H1 (cell line): ENCODE measurements around the gene RNF126. TPM values are rescaled to one million over a fixed set of nuclear protein-coding genes. Genes with fewer than 3 reads are reported as not detected.

ENCODE experiments used
- CTCF ChIA-PET: fragments of 300-600 bp; sonication (Branson Sonifier 250); formaldehyde crosslinking; loops from one replicate; lab custom pipeline; 2021; ENCODE audit not compliant: partially characterized antibody; lab: Charles Lee
- POLR2A ChIA-PET: fragments of 300-600 bp; sonication (Branson Sonifier 250); formaldehyde crosslinking; loops from one replicate; lab custom pipeline; 2021; ENCODE audit warnings: inconsistent platforms; ENCODE audit not compliant: partially characterized antibody; lab: Charles Lee
- DNase-seq, 2 experiments: peaks; one replicate each; pipeline versions ENCODE4 v3.0.0 to v3.0.0-alpha.2; 2010 to 2022; ENCODE audit warnings: low spot score in 2 of 2, low read depth in 1 of 2, mixed read lengths in 1 of 2
- FAIRE-seq: peaks from 2 replicates; lab custom pipeline; 2011; peaks lifted over from hg19 to GRCh38; lab: Jason Lieb, UNC
- H2AFZ ChIP-seq: 2 replicates; pipeline ENCODE4 v1.8.1; 2012; ENCODE audit warnings: low read length, inconsistent platforms
- H2AK5ac ChIP-seq: 2 replicates; pipeline ENCODE4 v1.6.1; 2013; ENCODE audit warnings: low read depth, low read length
- H2BK120ac ChIP-seq: replicated peaks from 2 replicates; pipeline ENCODE3; 2013; ENCODE audit warnings: low read depth, low read length, inconsistent platforms
- H2BK12ac ChIP-seq: 2 replicates; pipeline ENCODE4 v1.6.1; 2013; ENCODE audit warnings: low read depth, low read length
- H2BK15ac ChIP-seq: 2 replicates; pipeline ENCODE4 v1.6.1; 2013; ENCODE audit warnings: low read length
- H2BK20ac ChIP-seq: 2 replicates; pipeline ENCODE4 v1.6.1; 2013; ENCODE audit warnings: low read length
- H2BK5ac ChIP-seq: 2 replicates; pipeline ENCODE4 v1.6.1; 2013; ENCODE audit warnings: low read depth, low read length
- H3K14ac ChIP-seq: 2 replicates; pipeline ENCODE4 v1.6.1; 2013; ENCODE audit warnings: inconsistent platforms; ENCODE audit not compliant: insufficient read length
- H3K18ac ChIP-seq: 2 replicates; pipeline ENCODE4 v1.6.1; 2013; ENCODE audit warnings: low read length; ENCODE audit errors: extremely low read depth
- H3K23ac ChIP-seq: 2 replicates; pipeline ENCODE4 v1.6.1; 2013; ENCODE audit warnings: inconsistent platforms; ENCODE audit not compliant: insufficient read length
- H3K23me2 ChIP-seq: 2 replicates; pipeline ENCODE4 v1.6.1; 2013; ENCODE audit warnings: low read depth, low read length
- H3K27ac ChIP-seq: 2 replicates; pipeline ENCODE4 v1.6.1; 2011; ENCODE audit warnings: low read depth, low read length, inconsistent platforms
- H3K27me3 ChIP-seq, 4 experiments: replicated peaks in 1 of 4; 1 replicate in 1 of 4; 2 replicates in 3 of 4; pipeline versions ENCODE4 v1.6.1 to v1.8.1; 2011 to 2013; ENCODE audit warnings: low read length in 3 of 4, mild to moderate bottlenecking in 3 of 4, inconsistent platforms in 2 of 4, mixed read lengths in 2 of 4, moderate library complexity in 1 of 4; ENCODE audit not compliant: control insufficient read depth in 3 of 4, insufficient read depth in 3 of 4; ENCODE audit errors: extremely low read depth in 1 of 4
- H3K36me3 ChIP-seq, 4 experiments: 2 replicates each; pipeline versions ENCODE4 v1.6.1 to v1.8.1; 2011 to 2013; ENCODE audit warnings: mild to moderate bottlenecking in 4 of 4, low read length in 3 of 4, moderate library complexity in 2 of 4, control low read depth in 1 of 4, inconsistent platforms in 1 of 4; ENCODE audit not compliant: insufficient read depth in 4 of 4, control insufficient read depth in 2 of 4
- H3K4ac ChIP-seq: replicated peaks from 2 replicates; pipeline ENCODE3; 2013; ENCODE audit warnings: low read length, low read depth, mixed read lengths, inconsistent platforms; ENCODE audit not compliant: insufficient read length
- H3K4me1 ChIP-seq, 4 experiments: replicated peaks in 1 of 4; 1 replicate in 1 of 4; 2 replicates in 3 of 4; pipeline versions ENCODE4 v1.6.1 to v1.8.1; 2011 to 2013; ENCODE audit warnings: low read length in 3 of 4, inconsistent platforms in 2 of 4, mixed read lengths in 1 of 4; ENCODE audit not compliant: insufficient read depth in 4 of 4, control insufficient read depth in 3 of 4
- H3K4me2 ChIP-seq, 2 experiments: 2 replicates each; pipeline versions ENCODE4 v1.6.1 to v1.8.1; 2011 to 2013; ENCODE audit warnings: low read depth in 2 of 2, low read length in 2 of 2, control low read depth in 1 of 2, inconsistent platforms in 1 of 2, mild to moderate bottlenecking in 1 of 2; ENCODE audit not compliant: insufficient read depth in 1 of 2
- H3K4me3 ChIP-seq, 4 experiments: fragments of 200-600, 300-600 bp in 1 of 4; sonication (generic), shearing (Covaris generic), sonication (Bioruptor Twin) in 1 of 4; 2 replicates each; pipeline versions ENCODE4 v1.5.1 to v1.8.1; 2011 to 2016; ENCODE audit warnings: low read length in 4 of 4, low read depth in 3 of 4, control low read depth in 2 of 4, inconsistent platforms in 2 of 4, mild to moderate bottlenecking in 2 of 4, mixed read lengths in 1 of 4, moderate library complexity in 1 of 4; ENCODE audit not compliant: insufficient read depth in 2 of 4; ENCODE audit errors: extremely low read depth in 1 of 4
- H3K56ac ChIP-seq: replicated peaks from 2 replicates; pipeline ENCODE3; 2013; ENCODE audit warnings: low read depth, mild to moderate bottlenecking, mixed read lengths, low read length, inconsistent platforms; ENCODE audit not compliant: insufficient read length
- H3K79me1 ChIP-seq: 2 replicates; pipeline ENCODE4 v1.6.1; 2013; ENCODE audit warnings: low read depth, low read length, control low read depth
- H3K79me2 ChIP-seq, 2 experiments: 2 replicates each; pipeline versions ENCODE4 v1.6.1 to v1.8.1; 2012 to 2013; ENCODE audit warnings: low read length in 2 of 2, mild to moderate bottlenecking in 2 of 2, inconsistent platforms in 1 of 2; ENCODE audit not compliant: insufficient read depth in 2 of 2, control insufficient read depth in 1 of 2
- H3K9ac ChIP-seq, 4 experiments: replicated peaks in 1 of 4; 1 replicate in 1 of 4; 2 replicates in 3 of 4; pipeline versions ENCODE4 v1.6.1 to v1.8.1; 2011 to 2013; ENCODE audit warnings: low read depth in 3 of 4, low read length in 3 of 4, control low read depth in 2 of 4, mild to moderate bottlenecking in 2 of 4, moderate library complexity in 2 of 4, inconsistent platforms in 1 of 4; ENCODE audit errors: extremely low read depth in 1 of 4
- H3K9me3 ChIP-seq, 2 experiments: 2 replicates each; pipeline versions ENCODE4 v1.6.1 to v1.8.1; 2012 to 2013; ENCODE audit warnings: mild to moderate bottlenecking in 2 of 2, moderate library complexity in 2 of 2, control low read depth in 1 of 2, inconsistent platforms in 1 of 2, low read depth in 1 of 2, low read length in 1 of 2, mixed read lengths in 1 of 2; ENCODE audit not compliant: insufficient read depth in 2 of 2
- H4K20me1 ChIP-seq, 2 experiments: replicated peaks in 1 of 2; 2 replicates each; pipeline versions ENCODE3 to v1.8.1; 2011 to 2013; ENCODE audit warnings: inconsistent platforms in 2 of 2, low read length in 2 of 2, mild to moderate bottlenecking in 1 of 2; ENCODE audit not compliant: insufficient read depth in 2 of 2, control insufficient read depth in 1 of 2
- H4K5ac ChIP-seq: 2 replicates; pipeline ENCODE4 v1.6.1; 2013; ENCODE audit warnings: low read length, low read depth, mixed read lengths, inconsistent platforms; ENCODE audit not compliant: insufficient read length
- H4K8ac ChIP-seq: 2 replicates; pipeline ENCODE4 v1.8.0; 2013; ENCODE audit warnings: mild to moderate bottlenecking, moderate library complexity, low read length, inconsistent platforms; ENCODE audit not compliant: insufficient read depth; ENCODE audit errors: extremely low read depth
- H4K91ac ChIP-seq: replicated peaks from 2 replicates; pipeline ENCODE3; 2013; ENCODE audit warnings: low read length, mixed read lengths, inconsistent platforms; ENCODE audit not compliant: insufficient read length
- CBX5 ChIP-seq: fragments of 300-800, 300-1000 bp; sonication (generic); IDR thresholded peaks from 2 replicates; pipeline ENCODE4 v1.7.1; 2016; ENCODE audit warnings: antibody characterized with exemption, low read length, low read depth
- CBX8 ChIP-seq: fragments of 300-800, 300-1000 bp; sonication (generic); IDR thresholded peaks from 2 replicates; pipeline ENCODE4 v1.7.1; 2016; ENCODE audit warnings: low read depth, low read length, borderline replicate concordance
- EP300 ChIP-seq, 2 experiments: IDR thresholded peaks; 1 replicate in 1 of 2; 2 replicates in 1 of 2; pipeline ENCODE4 v1.6.1; 2011 to 2012; ENCODE audit warnings: low read depth in 2 of 2, low read length in 2 of 2, mild to moderate bottlenecking in 2 of 2, borderline replicate concordance in 1 of 2, inconsistent platforms in 1 of 2, moderate library complexity in 1 of 2
- GABPA ChIP-seq: IDR thresholded peaks from 2 replicates; pipeline ENCODE4 v1.6.1; 2011; ENCODE audit warnings: mild to moderate bottlenecking, low read length, moderate library complexity, borderline replicate concordance; ENCODE audit not compliant: insufficient read depth
- KDM4A ChIP-seq: IDR thresholded peaks from one replicate; pipeline ENCODE4 v1.7.1; 2012; ENCODE audit warnings: low read depth, mild to moderate bottlenecking, moderate library complexity, low read length, inconsistent platforms; ENCODE audit not compliant: severe bottlenecking
- PHF8 ChIP-seq: fragments of 200-600 bp; sonication (generic); conservative IDR thresholded peaks from 2 replicates; pipeline ENCODE4 v1.7.1; 2012; ENCODE audit warnings: low read depth, mild to moderate bottlenecking, inconsistent platforms, low read length, moderate library complexity
- RAD21 ChIP-seq, 2 experiments: IDR thresholded peaks in 1 of 2; conservative IDR thresholded peaks in 1 of 2; 2 replicates each; pipeline ENCODE4 v1.6.1; 2011; ENCODE audit warnings: low read depth in 2 of 2, low read length in 2 of 2, improper control_type of control experiment in 1 of 2, inconsistent platforms in 1 of 2, mild to moderate bottlenecking in 1 of 2, moderate library complexity in 1 of 2
- SIN3A ChIP-seq, 2 experiments: IDR thresholded peaks in 1 of 2; conservative IDR thresholded peaks in 1 of 2; 2 replicates each; pipeline ENCODE4 v1.6.1; 2011 to 2012; ENCODE audit warnings: low read length in 2 of 2, improper control_type of control experiment in 1 of 2, low read depth in 1 of 2, mild to moderate bottlenecking in 1 of 2
- SP4 ChIP-seq: IDR thresholded peaks from 2 replicates; pipeline ENCODE4 v1.6.1; 2012; ENCODE audit warnings: low read length, inconsistent platforms
- SRF ChIP-seq: IDR thresholded peaks from 2 replicates; pipeline ENCODE4 v1.6.1; 2011; ENCODE audit warnings: mild to moderate bottlenecking, low read depth, low read length, moderate library complexity
- TAF1 ChIP-seq: IDR thresholded peaks from 2 replicates; pipeline ENCODE4 v1.6.1; 2011; ENCODE audit warnings: mild to moderate bottlenecking, low read depth, low read length
- WGBS, 2 experiments: shearing (Covaris generic) in 1 of 2; methylation state at CpG; one replicate each; pipeline versions ENCODE4 v1.1.6 to v1.1.7; 2013 to 2015; ENCODE audit warnings: low lambda C conversion rate in 2 of 2, mixed read lengths in 2 of 2, inconsistent platforms in 1 of 2, low coverage in 1 of 2, missing lambda C conversion rate in 1 of 2; ENCODE audit not compliant: insufficient replicate concordance in 2 of 2, insufficient coverage in 1 of 2, insufficient read length in 1 of 2; ENCODE audit errors: extremely low coverage in 1 of 2, missing lambda C conversion rate in 1 of 2; 5-methylcytosine and 5-hydroxymethylcytosine counted together
- polyA plus RNA-seq, 7 experiments: library from polyadenylated mRNA; depleted of rRNA in 3 of 7; stranded (reverse) in 5 of 7; unstranded in 2 of 7; fragments of >200 nt in 5 of 7; fragments of 200-250 nt in 2 of 7; gene quantifications; 1 replicate in 5 of 7; 2 replicates in 1 of 7; 4 replicates in 1 of 7; pipeline versions ENCODE4 v1.2.1 to v1.2.3, GENCODE V29; 2011 to 2013; ENCODE audit warnings: missing spikeins in 2 of 7, mixed read lengths in 2 of 7
- total RNA-seq: library from RNA; stranded (reverse); fragmentation: NEBNext Ultra II Directional; extraction: Animal tissue kit (Norgen Biotek cat#: 25700); gene quantifications from 2 replicates; pipeline ENCODE4 v1.2.1, GENCODE V29; 2021
- TF ChIP-seq, protein P1 (sequence below): IDR thresholded peaks from 2 replicates; pipeline ENCODE4 v1.6.1; 2012; ENCODE audit warnings: inconsistent platforms

Gene RNF126
- total and polyA plus RNA-seq, 2 of the 8 experiments (the other 6 are each of a cell fraction or from before 2014, with no cell fraction given): 21.8 to 68.0 TPM

- Histone ChIP-seq H2AFZ (no peak overlapping the region), H3K4ac (no peak overlapping the region), H3K79me1 (no peaks in the 10 kb centered on the region), H3K36me3 (no peaks in the 10 kb centered on the region), H2BK20ac (no peak overlapping the region), H4K20me1 (peaks cover 0 to 1% of the 10 kb centered on the region in 2 experiments), H2BK12ac (no peak overlapping the region), H3K27me3 (0 out of 7 replicates have a peak, but pooled peaks cover 0 to 2% (median 0%) of the 10 kb centered on the region in 4 experiments), H2BK15ac (no peak overlapping the region), H3K79me2 (no peaks in the 10 kb centered on the region), H3K27ac (no peak overlapping the region), H3K56ac (no peak overlapping the region), H4K8ac (no peak overlapping the region), H3K23me2 (no peaks in the 10 kb centered on the region), H2AK5ac (no peak overlapping the region), H3K4me3 (no peak overlapping the region), H3K18ac (no peak overlapping the region), H3K4me2 (no peak overlapping the region), H3K14ac (no peak overlapping the region), H3K9ac (no peak overlapping the region), H2BK5ac (no peak overlapping the region), H2BK120ac (no peak overlapping the region), H3K9me3 (no peaks in the 10 kb centered on the region; a peak in 1 of 4 replicates), H3K4me1 (no peaks in the 10 kb centered on the region), H4K91ac (no peak overlapping the region), H4K5ac (no peak overlapping the region), H3K23ac (no peak overlapping the region)
- DNase-seq (no peak), FAIRE-seq (no peak)
- WGBS, 2 experiments: 90% methylated on average over 11 of the region's 11 CpGs; no CpG with 5 or more reads in 1 of the 2 experiments
- ChIA-PET POLR2A (interaction anchor here (1.6 kb wide), 1 partner anchor 16 kb away, joined by 3 read pairs; no protein-coding TSS in a partner anchor), CTCF (interaction anchor here (1.5 kb wide), 1 partner anchor 14 kb away, joined by 4 read pairs; no protein-coding TSS in a partner anchor)
- TF ChIP-seq GABPA: no peak
- TF ChIP-seq SP4: no peak
- no peak for TF ChIP-seq TAF1
- no peak for TF ChIP-seq CBX5
- no peak for TF ChIP-seq PHF8
- no peak for TF ChIP-seq CBX8
- TF ChIP-seq, protein P1, sequence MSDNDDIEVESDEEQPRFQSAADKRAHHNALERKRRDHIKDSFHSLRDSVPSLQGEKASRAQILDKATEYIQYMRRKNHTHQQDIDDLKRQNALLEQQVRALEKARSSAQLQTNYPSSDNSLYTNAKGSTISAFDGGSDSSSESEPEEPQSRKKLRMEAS: no peak
- no peak for TF ChIP-seq SRF
- TF ChIP-seq SIN3A (conservative IDR thresholded peaks at IDR 0.05 in 1 of 2, IDR thresholded peaks at IDR 0.05 in 1 of 2; ENCODE audit: low read depth in 1 of 2, low read length in 2 of 2): no peak
- TF ChIP-seq KDM4A: no peak
- no peak for TF ChIP-seq RAD21 (IDR thresholded peaks at IDR 0.05 in 1 of 2, conservative IDR thresholded peaks at IDR 0.05 in 1 of 2; ENCODE audit: low read depth in 2 of 2, low read length in 2 of 2)
- TF ChIP-seq EP300 (IDR thresholded peaks at IDR 0.05; ENCODE audit: borderline replicate concordance in 1 of 2, low read depth in 2 of 2, low read length in 2 of 2): no peak
These were observed 24.7 kb upstream of the RNF126 start for GRCh38 chr19:687569-688166.
